K562 (cell line): ENCODE data around the gene PADI1. TPM values are rescaled to one million over a fixed set of nuclear protein-coding genes. Genes with fewer than 3 reads are reported as not detected.

ENCODE experiments used
- ATAC-seq: fragments of 200-7000 bp; cut with Tn5 transposase; 3 replicates; pipeline ENCODE4 v1.9.1; 2020; ENCODE audit warnings: moderate library complexity
- BruUV-seq: library from RNA; stranded (reverse); fragments of 400-500 nt; replicated peaks from 2 replicates; lab custom pipeline; 2021; lab: Mats Ljungman, UMichigan
- CTCF ChIA-PET: fragments of 300-600 bp; formaldehyde crosslinking; extraction: SDS; loops from one replicate; lab custom pipeline; 2021; ENCODE audit warnings: low intra/inter-chr PET ratio; lab: Yijun Ruan, JAX
- POLR2A ChIA-PET: fragments of 300-600, 350-650 bp; sonication (Branson Sonifier 250); formaldehyde crosslinking; extraction: SDS; loops from one replicate; lab custom pipeline; 2021; ENCODE audit warnings: antibody characterized with exemption, inconsistent platforms; lab: Yijun Ruan, JAX
- DNase-seq, 4 experiments: peaks; one replicate each; pipeline versions ENCODE4 v3.0.0 to v3.0.0-alpha.2; 2011 to 2018; ENCODE audit warnings: low spot score in 3 of 4, mixed read lengths in 3 of 4; ENCODE audit errors: extremely low read depth in 1 of 4
- FAIRE-seq: peaks from 2 replicates; lab custom pipeline; 2011; peaks lifted over from hg19 to GRCh38; lab: Jason Lieb, UNC
- H2AFZ ChIP-seq: 2 replicates; pipeline ENCODE4 v1.6.0; 2011; ENCODE audit warnings: low read depth, low read length, control low read depth, inconsistent platforms
- H3K27ac ChIP-seq: fragments of 200-600 bp; 3 replicates; pipeline ENCODE4 v1.8.0; 2011; ENCODE audit warnings: low read depth, mild to moderate bottlenecking, control low read depth, inconsistent platforms, low read length, moderate library complexity, mixed read lengths; ENCODE audit errors: extremely low read depth
- H3K27me3 ChIP-seq, 2 experiments: fragments of 300-600 bp in 1 of 2; 2 replicates in 1 of 2; 3 replicates in 1 of 2; pipeline versions ENCODE4 v1.6.0 to v1.8.0; 2011; ENCODE audit warnings: inconsistent platforms in 2 of 2, low read length in 2 of 2, mild to moderate bottlenecking in 1 of 2, mixed read lengths in 1 of 2, moderate library complexity in 1 of 2; ENCODE audit not compliant: control insufficient read depth in 2 of 2, insufficient read depth in 2 of 2
- H3K36me3 ChIP-seq: fragments of 300-600 bp; 3 replicates; pipeline ENCODE4 v1.8.0; 2011; ENCODE audit warnings: mild to moderate bottlenecking, low read length, inconsistent platforms; ENCODE audit not compliant: control insufficient read depth, insufficient read depth
- H3K4me1 ChIP-seq, 2 experiments: fragments of 200-600 bp in 1 of 2; replicated peaks in 1 of 2; 2 replicates in 1 of 2; 3 replicates in 1 of 2; pipeline versions ENCODE4 v1.5.1 to v1.8.0; 2011; ENCODE audit warnings: inconsistent platforms in 2 of 2, low read length in 2 of 2, mild to moderate bottlenecking in 1 of 2, mixed read lengths in 1 of 2, moderate library complexity in 1 of 2; ENCODE audit not compliant: control insufficient read depth in 2 of 2, insufficient read depth in 2 of 2
- H3K4me2 ChIP-seq: 2 replicates; pipeline ENCODE4 v1.6.1; 2011; ENCODE audit warnings: low read length, control low read depth, inconsistent platforms, mixed read lengths; ENCODE audit not compliant: insufficient read depth
- H3K4me3 ChIP-seq: fragments of 200-600 bp; sonication (generic), shearing (Covaris generic); 2 replicates; pipeline ENCODE4 v1.5.1; 2016; ENCODE audit warnings: control low read depth, inconsistent platforms
- H3K79me2 ChIP-seq: fragments of 200-600 bp; 3 replicates; pipeline ENCODE4 v1.8.0; 2011; ENCODE audit warnings: low read length, inconsistent platforms; ENCODE audit not compliant: control insufficient read depth, insufficient read depth
- H3K9ac ChIP-seq, 2 experiments: 2 replicates each; pipeline versions ENCODE4 v1.6.0 to v1.6.1; 2011; ENCODE audit warnings: low read depth in 2 of 2, low read length in 2 of 2, control low read depth in 1 of 2, inconsistent platforms in 1 of 2, mild to moderate bottlenecking in 1 of 2, mixed read lengths in 1 of 2; ENCODE audit not compliant: insufficient read depth in 1 of 2
- H3K9me1 ChIP-seq: one replicate; pipeline ENCODE4 v1.6.0; 2011; ENCODE audit warnings: inconsistent platforms, mild to moderate bottlenecking, low read length, moderate library complexity; ENCODE audit not compliant: control insufficient read depth, insufficient read depth
- H3K9me3 ChIP-seq: replicated peaks from 2 replicates; pipeline ENCODE4 v1.5.1; 2011; ENCODE audit warnings: low read depth, low read length, inconsistent platforms; ENCODE audit not compliant: control insufficient read depth, insufficient read depth
- H4K20me1 ChIP-seq: replicated peaks from 2 replicates; pipeline ENCODE4 v1.6.1; 2011; ENCODE audit warnings: low read length, inconsistent platforms, mixed read lengths; ENCODE audit not compliant: control insufficient read depth, insufficient read depth
- HOXB6 ChIP-seq: fragments of 250-450 bp; sonication (Bioruptor Pico); IDR thresholded peaks from 2 replicates; pipeline ENCODE4 v1.5.1; 2022; ENCODE audit warnings: mild to moderate bottlenecking, borderline replicate concordance
- MYBL2 ChIP-seq, 2 experiments: fragments of 450-650 bp in 1 of 2; sonication (generic) in 1 of 2; formaldehyde crosslinking in 1 of 2; IDR thresholded peaks; 2 replicates each; pipeline versions ENCODE4 v1.6.1 to v1.8.1; 2017 to 2022; ENCODE audit warnings: borderline replicate concordance in 1 of 2, inconsistent platforms in 1 of 2, low read depth in 1 of 2, mild to moderate bottlenecking in 1 of 2, missing genetic modification reagents in 1 of 2, moderate library complexity in 1 of 2
- NEUROD1 ChIP-seq: fragments of 150-350 bp; IDR thresholded peaks from 2 replicates; pipeline ENCODE4 v1.6.1; 2014; ENCODE audit warnings: borderline replicate concordance, low read length, low read depth; ENCODE audit not compliant: partially characterized antibody
- PHTF2 ChIP-seq: fragments of 250-450 bp; sonication (Bioruptor Pico); IDR thresholded peaks from 2 replicates; pipeline ENCODE4 v1.5.0; 2021; ENCODE audit warnings: mild to moderate bottlenecking
- RNF219 ChIP-seq: fragments of 250-450 bp; sonication (Bioruptor Pico); IDR thresholded peaks from 2 replicates; pipeline ENCODE4 v1.5.0; 2022; ENCODE audit warnings: mild to moderate bottlenecking
- SMARCB1 ChIP-seq: IDR thresholded peaks from 2 replicates; pipeline ENCODE4 v1.6.1; 2011; ENCODE audit warnings: improper control_type of control experiment, low read depth; ENCODE audit not compliant: insufficient read length
- XRCC3 ChIP-seq: fragments of 450-650 bp; IDR thresholded peaks from 2 replicates; pipeline ENCODE4 v1.6.1; 2017; ENCODE audit warnings: mild to moderate bottlenecking, moderate library complexity
- ZBTB49 ChIP-seq: sonication (generic); formaldehyde crosslinking; IDR thresholded peaks from 2 replicates; pipeline ENCODE4 v1.8.0; 2022; ENCODE audit warnings: missing genetic modification reagents, mild to moderate bottlenecking, borderline replicate concordance
- WGBS: fragments of 100-300 bp; shearing (Covaris generic); methylation state at CpG from one replicate; pipeline ENCODE4 v1.1.6; 2016; ENCODE audit warnings: low coverage, mixed read lengths; ENCODE audit not compliant: insufficient coverage; ENCODE audit errors: missing lambda C conversion rate; 5-methylcytosine and 5-hydroxymethylcytosine counted together
- in situ Hi-C: fragments of 300-500 bp; cut with MboI; formaldehyde crosslinking; loops from 4 replicates; pipeline ENCODE4 v1.15.0; 2018; ENCODE audit warnings: inconsistent platforms, mixed read lengths
- intact Hi-C: fragments of 100-400 bp; cut with micrococcal nuclease; formaldehyde crosslinking; loops from 2 replicates; pipeline ENCODE4 v1.14.2; 2022
- polyA plus RNA-seq, 8 experiments: library from polyadenylated mRNA; depleted of rRNA in 4 of 8; stranded (reverse) in 5 of 8; unstranded in 3 of 8; fragments of >200 nt; fragmentation: Nextera tagmentation in 2 of 8; fragmentation: Illumina TruSeq in 1 of 8; extraction: Ambion mirVana in 2 of 8; extraction: Trizol in 1 of 8; gene quantifications; 2 replicates each; pipeline versions ENCODE4 v1.2.1 to v1.2.3, GENCODE V29; 2011 to 2014; ENCODE audit warnings: inconsistent platforms in 1 of 8, missing spikeins in 1 of 8
- total RNA-seq, 7 experiments: library from RNA; depleted of rRNA in 6 of 7; stranded (reverse); fragments of >200 nt in 6 of 7; fragmentation: Illumina TruSeq in 2 of 7; extraction: Trizol in 2 of 7; gene quantifications; 2 replicates each; pipeline versions ENCODE4 v1.2.1 to v1.2.3, GENCODE V29; 2011 to 2021; ENCODE audit warnings: low replicate concordance in 1 of 7

PADI1 gene
- total and polyA plus RNA-seq, 9 of the 15 experiments (the other 6 are each of a cell fraction or from before 2014, with no cell fraction given) = not detected

GRCh38 chr1:17163371-17163770, 41.6 kb upstream of the PADI1 start:
- H3K4me3 ChIP-seq = no peak overlapping the region
- TF ChIP-seq MYBL2 (IDR thresholded peaks at IDR 0.05; ENCODE audit: low read depth) (no peak), MYBL2 (CRISPR knock-in tag; IDR thresholded peaks at IDR 0.05; ENCODE audit: borderline replicate concordance) (no peak), HOXB6 (CRISPR knock-in tag) (no peak), ZBTB49 (CRISPR knock-in tag) (no peak), PHTF2 (no peak), NEUROD1 (no peak), RNF219 (CRISPR knock-in tag) (no peak), XRCC3 (no peak), SMARCB1 (no peak)
- TF ChIP-seq, all 486 proteins: peak for 0
- Histone ChIP-seq H3K36me3 (no peaks in the 10 kb centered on the region), H3K9me3 (no peaks in the 10 kb centered on the region), H3K4me2 (no peak overlapping the region), H3K27me3 (peaks cover 14 to 38% of the 10 kb centered on the region in 2 experiments; a peak in 4 of 5 replicates), H4K20me1 (no peaks in the 10 kb centered on the region; the same call in 1 of the 2 replicates), H3K9ac (no peak overlapping the region), H3K9me1 (no peaks in the 10 kb centered on the region), H3K27ac (no peak overlapping the region), H2AFZ (no peak overlapping the region), H3K4me1 (no peaks in the 10 kb centered on the region), H3K79me2 (no peaks in the 10 kb centered on the region)
- BruUV-seq = no TSS peak
- 3% methylated on average over 7 of the region's 7 CpGs for WGBS
- POLR2A ChIA-PET = no interaction called here
- CTCF ChIA-PET = no interaction called here
- FAIRE-seq = no peak
- ATAC-seq = no peak
- in situ Hi-C loops (no loop called here), intact Hi-C loops (no loop called here)
- peak in 1 of 4 experiments; percentile 8 for DNase-seq
